ENCODE data around the gene ZNF518A.

GRCh38 chr10:96124230-96125141, 5.6 kb upstream of the ZNF518A start:
- TF ChIP-seq CTCF (IDR thresholded peaks at IDR 0.05; ENCODE audit: low read depth, low read length, poor library complexity, severe bottlenecking) (no peak), EZH2phosphoT487 (IDR thresholded peaks at IDR 0.05; ENCODE audit: borderline replicate concordance, low read length) (no peak)
